Liver (tissue), 9 donors: ENCODE results near the gene PFN3. TPM values are rescaled to one million over a fixed set of nuclear protein-coding genes. Genes with fewer than 3 reads are reported as not detected.

Experiments used
- DNase-seq: peaks from one replicate; pipeline ENCODE4 v3.0.0-alpha.2; 2017; ENCODE audit warnings: low spot score
- H3K27ac ChIP-seq, 2 donors: one replicate each; pipeline ENCODE4 v1.7.0; 2013; ENCODE audit warnings: inconsistent platforms in 2 of 2, low read length in 2 of 2, control low read depth in 1 of 2, low read depth in 1 of 2, mild to moderate bottlenecking in 1 of 2
- H3K27me3 ChIP-seq, 4 donors: one replicate each; pipeline versions ENCODE4 v1.6.1 to v1.7.0; 2013; ENCODE audit warnings: low read length in 3 of 4, inconsistent platforms in 1 of 4, mild to moderate bottlenecking in 1 of 4, moderate library complexity in 1 of 4; ENCODE audit not compliant: control insufficient read depth in 4 of 4, insufficient read depth in 4 of 4
- H3K36me3 ChIP-seq, 4 donors: one replicate each; pipeline versions ENCODE4 v1.6.1 to v1.7.0; 2013; ENCODE audit warnings: low read length in 3 of 4, mild to moderate bottlenecking in 3 of 4, low read depth in 1 of 4, moderate library complexity in 1 of 4; ENCODE audit not compliant: control insufficient read depth in 4 of 4, insufficient read depth in 3 of 4
- H3K4me1 ChIP-seq, 4 donors: one replicate each; pipeline versions ENCODE4 v1.6.1 to v1.7.0; 2013; ENCODE audit warnings: low read length in 3 of 4, mild to moderate bottlenecking in 3 of 4, moderate library complexity in 1 of 4; ENCODE audit not compliant: control insufficient read depth in 4 of 4, insufficient read depth in 4 of 4
- H3K4me3 ChIP-seq, 3 donors: one replicate each; pipeline versions ENCODE4 v1.6.1 to v1.7.0; 2013; ENCODE audit warnings: low read length in 3 of 3, control low read depth in 1 of 3, low read depth in 1 of 3, mild to moderate bottlenecking in 1 of 3
- H3K9ac ChIP-seq, 2 donors: one replicate each; pipeline ENCODE4 v1.7.0; 2013; ENCODE audit warnings: low read length in 2 of 2, mild to moderate bottlenecking in 2 of 2, moderate library complexity in 2 of 2, control low read depth in 1 of 2, low read depth in 1 of 2
- H3K9me3 ChIP-seq, 4 donors: one replicate each; pipeline versions ENCODE4 v1.6.1 to v1.7.0; 2013; ENCODE audit warnings: low read length in 3 of 4; ENCODE audit not compliant: control insufficient read depth in 4 of 4
- EGR1 ChIP-seq, 2 donors: IDR thresholded peaks; 2 replicates each; pipeline ENCODE4 v1.6.1; 2016 to 2018; ENCODE audit warnings: antibody characterized with exemption in 2 of 2, low read depth in 2 of 2
- FOXA1 ChIP-seq: IDR thresholded peaks from 2 replicates; pipeline ENCODE4 v1.6.1; 2016; ENCODE audit warnings: antibody characterized with exemption
- GABPA ChIP-seq, 2 donors: IDR thresholded peaks in 1 of 2; conservative IDR thresholded peaks in 1 of 2; 2 replicates each; pipeline ENCODE4 v1.6.1; 2016; ENCODE audit warnings: antibody characterized with exemption in 2 of 2, mild to moderate bottlenecking in 1 of 2, moderate library complexity in 1 of 2
- HNF4A ChIP-seq, 2 donors: conservative IDR thresholded peaks; 2 replicates each; pipeline ENCODE4 v1.6.1; 2016; ENCODE audit warnings: antibody characterized with exemption in 2 of 2, mild to moderate bottlenecking in 2 of 2
- HNF4G ChIP-seq: IDR thresholded peaks from 2 replicates; pipeline ENCODE4 v1.6.1; 2016; ENCODE audit warnings: antibody characterized with exemption
- JUND ChIP-seq, 2 donors: IDR thresholded peaks; 2 replicates each; pipeline ENCODE4 v1.6.1; 2016; ENCODE audit warnings: antibody characterized with exemption in 2 of 2
- NR2F2 ChIP-seq: IDR thresholded peaks from 2 replicates; pipeline ENCODE4 v1.6.1; 2016; ENCODE audit warnings: antibody characterized with exemption
- RAD21 ChIP-seq, 2 donors: IDR thresholded peaks; 2 replicates each; pipeline ENCODE4 v1.6.1; 2016; ENCODE audit warnings: antibody characterized with exemption in 2 of 2, mild to moderate bottlenecking in 2 of 2
- RXRA ChIP-seq, 2 donors: IDR thresholded peaks; 2 replicates each; pipeline ENCODE4 v1.6.1; 2017 to 2018; ENCODE audit warnings: antibody characterized with exemption in 2 of 2, mild to moderate bottlenecking in 1 of 2
- SP1 ChIP-seq: IDR thresholded peaks from 2 replicates; pipeline ENCODE4 v1.6.1; 2018; ENCODE audit warnings: antibody characterized with exemption, mild to moderate bottlenecking
- TAF1 ChIP-seq: conservative IDR thresholded peaks from 2 replicates; pipeline ENCODE4 v1.6.1; 2016; ENCODE audit warnings: antibody characterized with exemption, mild to moderate bottlenecking
- YY1 ChIP-seq: IDR thresholded peaks from 2 replicates; pipeline ENCODE4 v1.6.1; 2016; ENCODE audit warnings: antibody characterized with exemption, mild to moderate bottlenecking
- WGBS: extraction: QIAGEN DNeasy Blood & Tissue Kit; methylation state at CpG from one replicate; pipeline ENCODE4 v1.1.7; 2013; 5-methylcytosine and 5-hydroxymethylcytosine counted together
- polyA plus RNA-seq, 2 donors: library from polyadenylated mRNA; stranded (reverse) in 1 of 2; unstranded in 1 of 2; fragments of 200-250 nt in 1 of 2; fragments of >200 nt in 1 of 2; fragmentation: Nextera tagmentation in 1 of 2; extraction: Ambion mirVana in 1 of 2; gene quantifications; one replicate each; pipeline versions ENCODE4 v1.2.1 to v1.2.3, GENCODE V29; 2013 to 2015
- total RNA-seq, 2 donors: library from RNA; depleted of rRNA; stranded (reverse); fragments of >200 nt; gene quantifications; one replicate each; pipeline ENCODE4 v1.2.3, GENCODE V29; 2014
- TF ChIP-seq, protein P1 (sequence below): IDR thresholded peaks from 2 replicates; pipeline ENCODE4 v1.6.1; 2016; ENCODE audit warnings: antibody characterized with exemption, mild to moderate bottlenecking
- TF ChIP-seq, protein P2 (sequence below): fragments of 150-350 bp; IDR thresholded peaks from 2 replicates; pipeline ENCODE4 v1.5.1; 2017; ENCODE audit warnings: improper control_type of control experiment, low read depth, low read length; ENCODE audit not compliant: missing input control
- TF ChIP-seq, protein P3 (sequence below): IDR thresholded peaks from 2 replicates; pipeline ENCODE4 v1.6.1; 2016; ENCODE audit warnings: antibody characterized with exemption
- donor health status: healthy.
- donor health status: healthy.
- donor health status: healthy.
- donor health status: healthy.
- donor health status: healthy.

The PFN3 gene
- total and polyA plus RNA-seq, 4 donors = not detected

DNA sequence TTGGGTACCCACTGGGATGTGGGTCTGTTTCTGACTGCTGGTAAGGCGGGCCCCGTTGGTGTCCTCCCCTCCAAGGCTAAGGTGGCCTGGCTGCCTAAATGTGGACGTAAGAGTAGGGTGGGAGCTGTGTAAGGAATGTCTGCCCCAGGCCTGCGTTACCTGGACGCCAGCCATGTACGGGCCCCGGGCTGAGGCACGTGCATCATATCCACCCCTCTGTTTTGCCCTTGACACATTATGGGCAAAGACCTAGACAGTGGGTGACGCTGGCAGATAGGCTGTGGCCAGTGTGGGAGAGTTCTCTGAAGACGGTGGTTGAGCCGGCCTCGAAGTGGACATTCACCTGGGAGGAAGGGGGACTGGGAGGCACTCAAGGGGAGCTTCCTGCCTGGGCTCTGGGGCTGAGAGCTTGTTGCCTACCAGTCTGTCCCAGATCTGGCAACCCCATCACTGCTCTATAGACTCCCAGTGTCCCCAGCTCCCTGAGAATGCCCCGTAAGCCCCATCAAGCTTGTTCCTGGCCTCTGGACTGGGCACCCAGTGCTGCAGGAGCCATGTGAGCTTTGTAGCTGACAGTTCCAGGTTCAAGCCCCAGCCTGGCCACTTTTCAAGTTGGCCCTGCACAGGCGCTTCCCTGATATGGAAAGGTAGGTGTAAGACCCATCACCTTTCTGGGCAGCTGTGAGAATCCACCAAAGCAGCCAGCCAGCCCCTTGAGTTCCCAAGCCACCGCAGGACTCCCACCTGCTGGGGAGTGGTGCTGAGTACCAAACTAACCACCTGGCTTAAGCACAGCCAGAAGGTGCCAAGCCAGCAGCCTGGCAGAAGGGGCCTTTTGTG lies 42.9 kb upstream of the PFN3 start:
- no peak for DNase-seq
- H3K4me1 ChIP-seq = peaks cover 5 to 18% (median 9%) of the 10 kb centered on the region in 4 donors
- WGBS = 93% methylated on average over 15 of the region's 15 CpGs
- peaks cover 0 to 7% (median under 1%) of the 10 kb centered on the region in 4 donors for H3K36me3 ChIP-seq
- no peaks in the 10 kb centered on the region for H3K9me3 ChIP-seq
- no peak overlapping the region for H3K27ac ChIP-seq
- TF ChIP-seq HNF4A (conservative IDR thresholded peaks at IDR 0.05) (no peak), TAF1 (no peak), HNF4G (no peak), YY1 (no peak), GABPA (IDR thresholded peaks at IDR 0.05 in 1 of 2, conservative IDR thresholded peaks at IDR 0.05 in 1 of 2) (no peak)
- TF ChIP-seq, protein P1, sequence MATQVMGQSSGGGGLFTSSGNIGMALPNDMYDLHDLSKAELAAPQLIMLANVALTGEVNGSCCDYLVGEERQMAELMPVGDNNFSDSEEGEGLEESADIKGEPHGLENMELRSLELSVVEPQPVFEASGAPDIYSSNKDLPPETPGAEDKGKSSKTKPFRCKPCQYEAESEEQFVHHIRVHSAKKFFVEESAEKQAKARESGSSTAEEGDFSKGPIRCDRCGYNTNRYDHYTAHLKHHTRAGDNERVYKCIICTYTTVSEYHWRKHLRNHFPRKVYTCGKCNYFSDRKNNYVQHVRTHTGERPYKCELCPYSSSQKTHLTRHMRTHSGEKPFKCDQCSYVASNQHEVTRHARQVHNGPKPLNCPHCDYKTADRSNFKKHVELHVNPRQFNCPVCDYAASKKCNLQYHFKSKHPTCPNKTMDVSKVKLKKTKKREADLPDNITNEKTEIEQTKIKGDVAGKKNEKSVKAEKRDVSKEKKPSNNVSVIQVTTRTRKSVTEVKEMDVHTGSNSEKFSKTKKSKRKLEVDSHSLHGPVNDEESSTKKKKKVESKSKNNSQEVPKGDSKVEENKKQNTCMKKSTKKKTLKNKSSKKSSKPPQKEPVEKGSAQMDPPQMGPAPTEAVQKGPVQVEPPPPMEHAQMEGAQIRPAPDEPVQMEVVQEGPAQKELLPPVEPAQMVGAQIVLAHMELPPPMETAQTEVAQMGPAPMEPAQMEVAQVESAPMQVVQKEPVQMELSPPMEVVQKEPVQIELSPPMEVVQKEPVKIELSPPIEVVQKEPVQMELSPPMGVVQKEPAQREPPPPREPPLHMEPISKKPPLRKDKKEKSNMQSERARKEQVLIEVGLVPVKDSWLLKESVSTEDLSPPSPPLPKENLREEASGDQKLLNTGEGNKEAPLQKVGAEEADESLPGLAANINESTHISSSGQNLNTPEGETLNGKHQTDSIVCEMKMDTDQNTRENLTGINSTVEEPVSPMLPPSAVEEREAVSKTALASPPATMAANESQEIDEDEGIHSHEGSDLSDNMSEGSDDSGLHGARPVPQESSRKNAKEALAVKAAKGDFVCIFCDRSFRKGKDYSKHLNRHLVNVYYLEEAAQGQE = no peak
- TF ChIP-seq, protein P2, sequence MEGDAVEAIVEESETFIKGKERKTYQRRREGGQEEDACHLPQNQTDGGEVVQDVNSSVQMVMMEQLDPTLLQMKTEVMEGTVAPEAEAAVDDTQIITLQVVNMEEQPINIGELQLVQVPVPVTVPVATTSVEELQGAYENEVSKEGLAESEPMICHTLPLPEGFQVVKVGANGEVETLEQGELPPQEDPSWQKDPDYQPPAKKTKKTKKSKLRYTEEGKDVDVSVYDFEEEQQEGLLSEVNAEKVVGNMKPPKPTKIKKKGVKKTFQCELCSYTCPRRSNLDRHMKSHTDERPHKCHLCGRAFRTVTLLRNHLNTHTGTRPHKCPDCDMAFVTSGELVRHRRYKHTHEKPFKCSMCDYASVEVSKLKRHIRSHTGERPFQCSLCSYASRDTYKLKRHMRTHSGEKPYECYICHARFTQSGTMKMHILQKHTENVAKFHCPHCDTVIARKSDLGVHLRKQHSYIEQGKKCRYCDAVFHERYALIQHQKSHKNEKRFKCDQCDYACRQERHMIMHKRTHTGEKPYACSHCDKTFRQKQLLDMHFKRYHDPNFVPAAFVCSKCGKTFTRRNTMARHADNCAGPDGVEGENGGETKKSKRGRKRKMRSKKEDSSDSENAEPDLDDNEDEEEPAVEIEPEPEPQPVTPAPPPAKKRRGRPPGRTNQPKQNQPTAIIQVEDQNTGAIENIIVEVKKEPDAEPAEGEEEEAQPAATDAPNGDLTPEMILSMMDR = no peak
- TF ChIP-seq, protein P3, sequence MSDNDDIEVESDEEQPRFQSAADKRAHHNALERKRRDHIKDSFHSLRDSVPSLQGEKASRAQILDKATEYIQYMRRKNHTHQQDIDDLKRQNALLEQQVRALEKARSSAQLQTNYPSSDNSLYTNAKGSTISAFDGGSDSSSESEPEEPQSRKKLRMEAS = no peak
- H3K4me3 ChIP-seq = no peak overlapping the region
- no peaks in the 10 kb centered on the region for H3K27me3 ChIP-seq
- H3K9ac ChIP-seq = no peak overlapping the region

- H3K27ac ChIP-seq = no peak overlapping the region
- H3K9ac ChIP-seq = no peak overlapping the region
- no peak for DNase-seq
- peaks cover 2 to 11% (median 6%) of the 10 kb centered on the region in 4 donors for H3K36me3 ChIP-seq
- no peaks in the 10 kb centered on the region for H3K9me3 ChIP-seq
- no peaks in the 10 kb centered on the region for H3K27me3 ChIP-seq
- H3K4me1 ChIP-seq = peaks cover 5 to 12% (median 6%) of the 10 kb centered on the region in 4 donors
- WGBS = 96% methylated on average over 20 of the region's 20 CpGs
- no peak for TF ChIP-seq NR2F2
- no peak for TF ChIP-seq RAD21 (IDR thresholded peaks at IDR 0.05)
- no peak for TF ChIP-seq SP1
- TF ChIP-seq EGR1 (IDR thresholded peaks at IDR 0.05; ENCODE audit: low read depth in 2 of 2) = no peak
- TF ChIP-seq, protein P2 = no peak
- no peak for TF ChIP-seq JUND (IDR thresholded peaks at IDR 0.05)
- no peak for TF ChIP-seq TAF1
- no peak for TF ChIP-seq FOXA1
- TF ChIP-seq GABPA (IDR thresholded peaks at IDR 0.05 in 1 of 2, conservative IDR thresholded peaks at IDR 0.05 in 1 of 2) = no peak
- no peak for TF ChIP-seq RXRA (IDR thresholded peaks at IDR 0.05)
- no peak for TF ChIP-seq YY1
- no peak for TF ChIP-seq HNF4G
- TF ChIP-seq, protein P3 = no peak
- TF ChIP-seq, protein P1 = no peak
- H3K4me3 ChIP-seq = no peak overlapping the region
These were observed 41.8 kb upstream of the PFN3 start for GRCh38 chr5:177442066-177442826.
